HL-60 (cell line): ENCODE measurements around the gene ROCK1.
"Not testable (repeated sequence)": the region's sequence is repeated elsewhere in the genome, so short reads cannot be mapped to it uniquely, and the experiment has no call there.

Source experiments
- DNase-seq, 2 experiments: peaks; one replicate each; pipeline ENCODE4 v3.0.0-alpha.2; 2010 to 2020; ENCODE audit warnings: low read depth in 1 of 2, low spot score in 1 of 2
- H3K27ac ChIP-seq: fragments of 250-450 bp; sonication (Bioruptor Pico); replicated peaks from 2 replicates; pipeline ENCODE4 v1.5.1; 2020; ENCODE audit warnings: mild to moderate bottlenecking, moderate library complexity
- H3K27me3 ChIP-seq: fragments of 250-450 bp; sonication (Bioruptor Pico); 2 replicates; pipeline ENCODE4 v1.5.1; 2021; ENCODE audit warnings: mild to moderate bottlenecking, moderate library complexity; ENCODE audit not compliant: insufficient read depth, poor library complexity, severe bottlenecking
- H3K4me3 ChIP-seq: replicated peaks from 2 replicates; pipeline ENCODE4 v1.5.1; 2011; ENCODE audit warnings: mild to moderate bottlenecking, control low read depth, low read length; ENCODE audit not compliant: insufficient read depth
- CTCF ChIP-seq: IDR thresholded peaks from one replicate; pipeline ENCODE4 v1.5.1; 2011; ENCODE audit warnings: low read length, control low read depth, inconsistent platforms; ENCODE audit not compliant: insufficient read depth
- GABPA ChIP-seq: IDR thresholded peaks from 2 replicates; pipeline ENCODE4 v1.6.1; 2012; ENCODE audit warnings: low read depth
- POLR2AphosphoS5 ChIP-seq: IDR thresholded peaks from 2 replicates; pipeline ENCODE4 v1.6.1; 2012; ENCODE audit warnings: low read depth
- SPI1 ChIP-seq: IDR thresholded peaks from 2 replicates; pipeline ENCODE4 v1.6.1; 2012; ENCODE audit warnings: low read depth, mild to moderate bottlenecking, borderline replicate concordance
- TF ChIP-seq, protein P1 (sequence below): IDR thresholded peaks from 2 replicates; pipeline ENCODE4 v1.6.1; 2012; ENCODE audit warnings: low read depth; ENCODE audit not compliant: insufficient replicate concordance

The ROCK1 gene

DNA sequence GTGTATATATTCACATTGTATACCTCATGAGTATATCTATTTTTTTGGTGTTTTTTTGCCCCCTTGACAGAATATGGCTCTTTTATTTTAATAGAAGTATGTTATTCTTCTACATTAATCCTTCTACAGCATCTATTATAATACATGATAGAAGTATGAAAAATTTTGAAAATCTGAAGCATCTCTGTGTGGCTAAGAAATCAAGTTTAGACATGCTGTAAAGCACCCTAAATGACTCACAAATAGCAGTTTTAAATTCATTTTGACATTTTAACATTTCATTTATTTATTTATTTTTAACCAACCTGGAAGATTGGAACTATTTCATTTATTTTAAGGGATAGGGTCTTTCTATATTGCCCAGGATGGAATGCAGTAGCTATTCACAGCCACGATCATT lies 33.8 kb upstream of the ROCK1 start:
- TF ChIP-seq CTCF (no peak), SPI1 (no peak), POLR2AphosphoS5 (no peak)
- TF ChIP-seq, protein P1, sequence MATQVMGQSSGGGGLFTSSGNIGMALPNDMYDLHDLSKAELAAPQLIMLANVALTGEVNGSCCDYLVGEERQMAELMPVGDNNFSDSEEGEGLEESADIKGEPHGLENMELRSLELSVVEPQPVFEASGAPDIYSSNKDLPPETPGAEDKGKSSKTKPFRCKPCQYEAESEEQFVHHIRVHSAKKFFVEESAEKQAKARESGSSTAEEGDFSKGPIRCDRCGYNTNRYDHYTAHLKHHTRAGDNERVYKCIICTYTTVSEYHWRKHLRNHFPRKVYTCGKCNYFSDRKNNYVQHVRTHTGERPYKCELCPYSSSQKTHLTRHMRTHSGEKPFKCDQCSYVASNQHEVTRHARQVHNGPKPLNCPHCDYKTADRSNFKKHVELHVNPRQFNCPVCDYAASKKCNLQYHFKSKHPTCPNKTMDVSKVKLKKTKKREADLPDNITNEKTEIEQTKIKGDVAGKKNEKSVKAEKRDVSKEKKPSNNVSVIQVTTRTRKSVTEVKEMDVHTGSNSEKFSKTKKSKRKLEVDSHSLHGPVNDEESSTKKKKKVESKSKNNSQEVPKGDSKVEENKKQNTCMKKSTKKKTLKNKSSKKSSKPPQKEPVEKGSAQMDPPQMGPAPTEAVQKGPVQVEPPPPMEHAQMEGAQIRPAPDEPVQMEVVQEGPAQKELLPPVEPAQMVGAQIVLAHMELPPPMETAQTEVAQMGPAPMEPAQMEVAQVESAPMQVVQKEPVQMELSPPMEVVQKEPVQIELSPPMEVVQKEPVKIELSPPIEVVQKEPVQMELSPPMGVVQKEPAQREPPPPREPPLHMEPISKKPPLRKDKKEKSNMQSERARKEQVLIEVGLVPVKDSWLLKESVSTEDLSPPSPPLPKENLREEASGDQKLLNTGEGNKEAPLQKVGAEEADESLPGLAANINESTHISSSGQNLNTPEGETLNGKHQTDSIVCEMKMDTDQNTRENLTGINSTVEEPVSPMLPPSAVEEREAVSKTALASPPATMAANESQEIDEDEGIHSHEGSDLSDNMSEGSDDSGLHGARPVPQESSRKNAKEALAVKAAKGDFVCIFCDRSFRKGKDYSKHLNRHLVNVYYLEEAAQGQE, result no peak
- no peaks in the 10 kb centered on the region for H3K27me3 ChIP-seq
- no peak overlapping the region for H3K27ac ChIP-seq
- DNase-seq, result no peak
- no peak overlapping the region for H3K4me3 ChIP-seq

- no peak overlapping the region for H3K27ac ChIP-seq
- DNase-seq, result no peak
- no peak overlapping the region for H3K4me3 ChIP-seq
- TF ChIP-seq GABPA (no peak), POLR2AphosphoS5 (no peak), SPI1 (no peak), CTCF (no peak)
- TF ChIP-seq, protein P1, result no peak
- H3K27me3 ChIP-seq, result no peaks in the 10 kb centered on the region
Observed at GRCh38 chr18:21141668-21142422, 30.2 kb upstream of the ROCK1 start.

- not testable (repeated sequence) for H3K4me3 ChIP-seq, H3K27me3 ChIP-seq, H3K27ac ChIP-seq, DNase-seq
Observed at GRCh38 chr18:21137719-21138488, 26.3 kb upstream of the ROCK1 start.

- no peaks in the 10 kb centered on the region for H3K27me3 ChIP-seq
- no peak overlapping the region for H3K27ac ChIP-seq
- no peak overlapping the region for H3K4me3 ChIP-seq
- DNase-seq, result peak in 1 of 2 experiments; percentile 53
- TF ChIP-seq SPI1, result no peak
- no peak for TF ChIP-seq CTCF
- TF ChIP-seq, protein P1, result no peak
- no peak for TF ChIP-seq GABPA
Observed at GRCh38 chr18:21134895-21135294, 23.3 kb upstream of the ROCK1 start.
